ENCODE results near the gene TAGLN3. TPM values are rescaled to one million over a fixed set of nuclear protein-coding genes. Genes with fewer than 3 reads are reported as not detected.
A peak's percentile ranks its signal among the peaks of the same experiment; 100 is the strongest.

TAGLN3 gene
- total RNA-seq, 1 experiment from 2014 or later = 0.37 TPM

- no peak for TF ChIP-seq EZH2 (IDR thresholded peaks at IDR 0.05; ENCODE audit: borderline replicate concordance, low read depth, low read length, poor library complexity, severe bottlenecking)
- TF ChIP-seq CTCF (conservative IDR thresholded peaks at IDR 0.05; ENCODE audit: low read depth, low read length) = no peak
- POLR2A ChIA-PET (ENCODE audit: low non-redundant PET) = interaction anchor here (0.7 kb wide), 1 partner anchor 34 kb away, joined by 3 read pairs; no protein-coding TSS in a partner anchor
- CTCF ChIA-PET = interaction anchor here (0.6 to 3.5 kb wide), 9 partner anchors 23 to 345 kb away, joined by 3 to 24 read pairs (median 4); partner anchors contain the start of gene ABHD10
- intact Hi-C loops (cut with micrococcal nuclease; ENCODE audit: unreplicated experiment) = loop anchor here (2.0 kb wide), 1 partner anchor 296 kb away; no protein-coding TSS in a partner anchor
- H3K27ac ChIP-seq (ENCODE audit: low read depth, low read length, poor library complexity, severe bottlenecking) = no peak overlapping the region
- H3K36me3 ChIP-seq (ENCODE audit: insufficient read depth, low read length, poor library complexity, severe bottlenecking) = no peaks in the 10 kb centered on the region
- peaks cover 37% of the 10 kb centered on the region for H3K4me1 ChIP-seq (ENCODE audit: insufficient read depth, low read length, poor library complexity, severe bottlenecking)
- H3K27me3 ChIP-seq (replicated peaks; ENCODE audit: insufficient read depth, low read depth, low read length, poor library complexity) = no peaks in the 10 kb centered on the region
- no peak overlapping the region for H3K4me3 ChIP-seq (ENCODE audit: low read depth, low read length, poor library complexity, severe bottlenecking)
- no TSS peak for BruUV-seq (replicated peaks)
- no peak for DNase-seq (ENCODE audit: low spot score)
- no peaks in the 10 kb centered on the region for H3K9me3 ChIP-seq (ENCODE audit: low read depth, low read length, poor library complexity, severe bottlenecking)
These were observed 13.7 kb downstream of the TAGLN3 start for GRCh38 chr3:112012205-112012992.

- ChIA-PET POLR2A (ENCODE audit: low non-redundant PET) (no interaction called here), CTCF (interaction anchor here (0.6 to 3.5 kb wide), 17 partner anchors 11 to 346 kb away, joined by 3 to 24 read pairs (median 4); partner anchors contain the start of gene ABHD10)
- Histone ChIP-seq H3K27ac (ENCODE audit: low read depth, low read length, poor library complexity, severe bottlenecking) (no peak overlapping the region), H3K9me3 (ENCODE audit: low read depth, low read length, poor library complexity, severe bottlenecking) (no peaks in the 10 kb centered on the region), H3K4me3 (ENCODE audit: low read depth, low read length, poor library complexity, severe bottlenecking) (no peak overlapping the region), H3K36me3 (ENCODE audit: insufficient read depth, low read length, poor library complexity, severe bottlenecking) (no peaks in the 10 kb centered on the region), H3K4me1 (ENCODE audit: insufficient read depth, low read length, poor library complexity, severe bottlenecking) (peaks cover 29% of the 10 kb centered on the region), H3K27me3 (replicated peaks; ENCODE audit: insufficient read depth, low read depth, low read length, poor library complexity) (no peaks in the 10 kb centered on the region)
- intact Hi-C loops (cut with micrococcal nuclease; ENCODE audit: unreplicated experiment) = loop anchor here (1.0 to 2.0 kb wide), 2 partner anchors 24 to 296 kb away; no protein-coding TSS in a partner anchor
- peak; percentile 84 for DNase-seq (ENCODE audit: low spot score)
- TF ChIP-seq EZH2 (IDR thresholded peaks at IDR 0.05; ENCODE audit: borderline replicate concordance, low read depth, low read length, poor library complexity, severe bottlenecking) (no peak), CTCF (conservative IDR thresholded peaks at IDR 0.05; ENCODE audit: low read depth, low read length) (peak; percentile 85)
- BruUV-seq (replicated peaks) = no TSS peak
These were observed 14.5 kb downstream of the TAGLN3 start for GRCh38 chr3:112013058-112013783.

GRCh38 chr3:112013784-112014143, 15.0 kb downstream of the TAGLN3 start:
- no peaks in the 10 kb centered on the region for H3K36me3 ChIP-seq (ENCODE audit: insufficient read depth, low read length, poor library complexity, severe bottlenecking)
- no TSS peak for BruUV-seq (replicated peaks)
- CTCF ChIA-PET = interaction anchor here (0.6 to 3.5 kb wide), 17 partner anchors 12 to 347 kb away, joined by 3 to 24 read pairs (median 4); partner anchors contain the start of gene ABHD10

More at GRCh38 chr3:112013784-112014143, 15.0 kb downstream of the TAGLN3 start:
- no peaks in the 10 kb centered on the region for H3K27me3 ChIP-seq (replicated peaks; ENCODE audit: insufficient read depth, low read depth, low read length, poor library complexity)
- no peaks in the 10 kb centered on the region for H3K9me3 ChIP-seq (ENCODE audit: low read depth, low read length, poor library complexity, severe bottlenecking)
- H3K27ac ChIP-seq (ENCODE audit: low read depth, low read length, poor library complexity, severe bottlenecking) = no peak overlapping the region
- intact Hi-C loops (cut with micrococcal nuclease; ENCODE audit: unreplicated experiment) = loop anchor here (1.0 to 2.0 kb wide), 2 partner anchors 24 to 297 kb away; no protein-coding TSS in a partner anchor
- H3K4me3 ChIP-seq (ENCODE audit: low read depth, low read length, poor library complexity, severe bottlenecking) = no peak overlapping the region
- TF ChIP-seq EZH2 (IDR thresholded peaks at IDR 0.05; ENCODE audit: borderline replicate concordance, low read depth, low read length, poor library complexity, severe bottlenecking) (no peak), CTCF (conservative IDR thresholded peaks at IDR 0.05; ENCODE audit: low read depth, low read length) (peak; percentile 14; the same call in 1 of the 2 replicates)
- peaks cover 24% of the 10 kb centered on the region for H3K4me1 ChIP-seq (ENCODE audit: insufficient read depth, low read length, poor library complexity, severe bottlenecking)
- POLR2A ChIA-PET (ENCODE audit: low non-redundant PET) = no interaction called here
- no peak for DNase-seq (ENCODE audit: low spot score)
